Endodermal cell (in vitro differentiated cells): Measurements from ENCODE around the gene METTL2B. TPM values are rescaled to one million over a fixed set of nuclear protein-coding genes. Genes with fewer than 3 reads are reported as not detected.

Experiments used
- DNase-seq: peaks from one replicate; pipeline ENCODE4 v3.0.0-alpha.2; 2017
- H3K27ac ChIP-seq: 2 replicates; pipeline ENCODE4 v1.5.1; 2013; ENCODE audit warnings: mild to moderate bottlenecking, low read depth, low read length, moderate library complexity
- H3K27me3 ChIP-seq: 2 replicates; pipeline ENCODE4 v1.6.1; 2013; ENCODE audit warnings: mild to moderate bottlenecking, low read length, moderate library complexity; ENCODE audit not compliant: insufficient read depth, control insufficient read depth, poor library complexity, severe bottlenecking
- H3K36me3 ChIP-seq: 2 replicates; pipeline ENCODE4 v1.7.0; 2013; ENCODE audit warnings: mild to moderate bottlenecking, low read length, moderate library complexity; ENCODE audit not compliant: control insufficient read depth, insufficient read depth
- H3K4me1 ChIP-seq: one replicate; pipeline ENCODE4 v1.7.0; 2013; ENCODE audit warnings: low read length; ENCODE audit not compliant: control insufficient read depth, insufficient read depth
- H3K4me3 ChIP-seq: 2 replicates; pipeline ENCODE4 v1.5.1; 2013; ENCODE audit warnings: mild to moderate bottlenecking, low read length, moderate library complexity
- H3K9ac ChIP-seq: 2 replicates; pipeline ENCODE4 v1.6.1; 2013; ENCODE audit warnings: mild to moderate bottlenecking, low read length, moderate library complexity; ENCODE audit not compliant: poor library complexity, severe bottlenecking; ENCODE audit errors: extremely low read depth
- H3K9me3 ChIP-seq: 2 replicates; pipeline ENCODE4 v1.6.1; 2013; ENCODE audit warnings: mild to moderate bottlenecking, low read length, moderate library complexity; ENCODE audit not compliant: control insufficient read depth
- H3K27ac Mint-ChIP-seq: 2 replicates; pipeline ENCODE4 v1.8.0; 2020; ENCODE audit warnings: mixed read lengths
- H3K27me3 Mint-ChIP-seq: 2 replicates; pipeline ENCODE4 v1.8.0; 2021; ENCODE audit warnings: mild to moderate bottlenecking, mixed read lengths; ENCODE audit not compliant: insufficient read depth
- H3K36me3 Mint-ChIP-seq: 2 replicates; pipeline ENCODE4 v1.8.0; 2020; ENCODE audit warnings: low read depth, mixed read lengths
- H3K4me1 Mint-ChIP-seq: 2 replicates; pipeline ENCODE4 v1.8.0; 2020; ENCODE audit warnings: mixed read lengths
- H3K4me3 Mint-ChIP-seq: 2 replicates; pipeline ENCODE4 v1.8.0; 2020; ENCODE audit warnings: mild to moderate bottlenecking, moderate library complexity, mixed read lengths
- H3K9me3 Mint-ChIP-seq: 2 replicates; pipeline ENCODE4 v1.8.0; 2020; ENCODE audit warnings: mild to moderate bottlenecking, mixed read lengths
- WGBS, 2 experiments: methylation state at CpG; one replicate each; pipeline versions ENCODE4 v1.1.5 to v1.1.7; 2013; ENCODE audit warnings: missing lambda C conversion rate in 2 of 2, mixed read lengths in 1 of 2; ENCODE audit not compliant: insufficient coverage in 1 of 2, insufficient read length in 1 of 2; 5-methylcytosine and 5-hydroxymethylcytosine counted together
- total RNA-seq, 2 donors: library from RNA; stranded (reverse); fragmentation: NEBNext Ultra II Directional in 1 of 2; extraction: Animal tissue kit (Norgen Biotek cat#: 25700) in 1 of 2; gene quantifications; 2 replicates in 1 of 2; 3 replicates in 1 of 2; pipeline ENCODE4 v1.2.1, GENCODE V29; 2021
- TF ChIP-seq, protein P1 (sequence below): fragments of 200-600 bp; sonication (generic); conservative IDR thresholded peaks from 2 replicates; pipeline ENCODE4 v1.5.0; 2021; ENCODE audit warnings: antibody characterized with exemption, mild to moderate bottlenecking

METTL2B gene
- total RNA-seq, 2 donors from 2014 or later, result 39.8 to 50.5 TPM

DNA sequence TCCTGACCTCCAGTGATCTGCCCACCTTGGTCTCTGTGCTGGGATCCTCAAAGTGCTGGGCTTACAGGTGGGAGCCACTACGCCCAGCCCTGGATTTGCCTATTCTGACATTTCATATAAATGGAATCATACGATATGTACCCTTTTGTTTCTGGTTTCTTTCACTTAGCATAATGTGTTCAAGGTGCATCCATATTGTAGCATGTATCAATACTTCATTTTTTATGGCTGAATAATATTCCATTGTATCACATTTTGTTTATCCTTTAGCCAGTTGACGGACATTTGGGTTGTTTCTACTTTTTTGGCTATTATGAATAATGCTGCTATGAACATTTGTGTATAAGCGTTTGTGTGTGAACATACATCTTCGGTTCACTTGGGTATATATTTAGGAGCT, 25.6 kb upstream of the METTL2B start:
- H3K36me3 Mint-ChIP-seq, result no peaks in the 10 kb centered on the region
- no peak overlapping the region for H3K4me3 ChIP-seq
- DNase-seq, result no peak

DNA sequence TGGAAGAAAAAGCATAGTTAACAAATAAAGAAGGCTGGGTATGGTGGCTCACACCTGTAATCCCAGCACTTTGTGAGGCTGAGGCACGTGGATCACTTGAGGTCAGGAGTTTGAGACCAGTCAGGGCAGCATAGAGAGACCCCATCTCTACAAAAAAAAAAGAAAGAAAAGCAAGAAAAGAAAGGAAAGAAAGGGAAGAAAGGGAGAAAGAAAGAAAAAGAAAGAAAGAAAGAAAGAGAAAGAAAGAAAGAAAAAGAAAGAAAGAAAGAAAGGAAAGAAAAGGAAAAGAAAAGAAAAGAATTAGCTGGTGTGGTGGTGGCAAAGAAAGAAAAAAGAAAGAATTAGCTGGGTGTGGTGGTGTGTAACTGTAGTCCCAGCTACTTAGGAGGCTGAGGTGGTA, 24.0 kb upstream of the METTL2B start:
- no peak overlapping the region for H3K4me3 Mint-ChIP-seq
- H3K9ac ChIP-seq, result no peak overlapping the region
- no peak overlapping the region for H3K27ac Mint-ChIP-seq

More for the DNA sequence above, 25.6 kb upstream of the METTL2B start:
- Histone ChIP-seq H3K36me3 (no peaks in the 10 kb centered on the region), H3K9ac (no peak overlapping the region), H3K27me3 (no peaks in the 10 kb centered on the region), H3K9me3 (no peaks in the 10 kb centered on the region), H3K27ac (no peak overlapping the region), H3K4me1 (peaks cover 16% of the 10 kb centered on the region)
- TF ChIP-seq, protein P1, sequence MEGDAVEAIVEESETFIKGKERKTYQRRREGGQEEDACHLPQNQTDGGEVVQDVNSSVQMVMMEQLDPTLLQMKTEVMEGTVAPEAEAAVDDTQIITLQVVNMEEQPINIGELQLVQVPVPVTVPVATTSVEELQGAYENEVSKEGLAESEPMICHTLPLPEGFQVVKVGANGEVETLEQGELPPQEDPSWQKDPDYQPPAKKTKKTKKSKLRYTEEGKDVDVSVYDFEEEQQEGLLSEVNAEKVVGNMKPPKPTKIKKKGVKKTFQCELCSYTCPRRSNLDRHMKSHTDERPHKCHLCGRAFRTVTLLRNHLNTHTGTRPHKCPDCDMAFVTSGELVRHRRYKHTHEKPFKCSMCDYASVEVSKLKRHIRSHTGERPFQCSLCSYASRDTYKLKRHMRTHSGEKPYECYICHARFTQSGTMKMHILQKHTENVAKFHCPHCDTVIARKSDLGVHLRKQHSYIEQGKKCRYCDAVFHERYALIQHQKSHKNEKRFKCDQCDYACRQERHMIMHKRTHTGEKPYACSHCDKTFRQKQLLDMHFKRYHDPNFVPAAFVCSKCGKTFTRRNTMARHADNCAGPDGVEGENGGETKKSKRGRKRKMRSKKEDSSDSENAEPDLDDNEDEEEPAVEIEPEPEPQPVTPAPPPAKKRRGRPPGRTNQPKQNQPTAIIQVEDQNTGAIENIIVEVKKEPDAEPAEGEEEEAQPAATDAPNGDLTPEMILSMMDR, result no peak
- Mint-ChIP-seq H3K9me3 (no peaks in the 10 kb centered on the region), H3K27ac (no peak overlapping the region), H3K4me3 (no peak overlapping the region), H3K27me3 (peaks cover 18% of the 10 kb centered on the region), H3K4me1 (peaks cover 29% of the 10 kb centered on the region)
- WGBS, 2 experiments, result 84 to 92% methylated on average over 3 to 5 of the region's 5 CpGs

DNA sequence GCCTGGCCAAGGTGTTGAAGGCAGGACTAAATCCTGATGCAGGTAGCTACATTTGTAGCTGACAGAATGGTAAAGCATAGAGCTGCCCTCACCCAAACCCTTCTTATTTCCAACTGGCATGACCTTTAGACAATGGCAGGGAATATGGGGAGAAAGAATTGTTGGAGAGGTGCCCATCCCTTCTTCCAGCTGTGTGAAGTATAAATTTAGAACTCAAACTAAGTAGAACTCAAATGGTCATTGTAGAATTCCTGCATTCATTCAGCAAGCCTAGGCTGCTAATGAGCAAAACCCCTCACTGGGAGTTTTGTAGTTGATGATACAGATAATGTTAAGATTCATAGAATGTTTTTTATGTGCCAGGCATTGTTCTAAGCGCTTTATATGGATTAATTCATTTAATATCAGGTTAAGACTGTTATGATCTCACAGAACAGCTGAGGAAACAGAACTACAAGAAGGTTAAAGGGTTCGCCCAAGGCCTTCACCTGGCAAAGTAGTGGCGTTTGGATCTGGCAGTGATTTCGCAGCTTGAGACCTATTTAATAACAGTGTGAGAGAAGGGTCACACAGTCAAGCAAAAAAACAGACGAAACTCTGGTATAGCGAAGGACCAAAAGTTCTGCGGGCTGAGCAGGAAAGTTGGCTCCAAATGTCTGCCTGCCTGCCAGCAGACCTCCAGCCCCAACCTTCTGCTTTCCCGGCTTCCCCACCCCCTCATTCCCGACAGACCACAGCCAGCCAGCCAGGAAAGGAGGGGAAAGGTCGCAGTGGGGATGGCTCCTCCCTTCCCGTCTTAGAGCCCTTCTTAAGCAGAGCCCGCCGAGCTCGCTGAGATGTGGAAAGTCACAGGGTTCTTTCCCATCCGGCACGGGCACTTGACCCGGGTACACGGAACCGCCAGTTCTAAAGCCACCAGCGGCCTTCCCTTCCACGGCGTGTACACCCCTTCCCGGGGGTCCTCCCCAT, 22.4 kb upstream of the METTL2B start:
- H3K36me3 ChIP-seq, result peaks cover 10% of the 10 kb centered on the region
- 22 to 34% methylated on average over 14 to 23 of the region's 23 CpGs for WGBS, 2 experiments
- H3K36me3 Mint-ChIP-seq, result peaks cover 13% of the 10 kb centered on the region

More for the DNA sequence above, 24.0 kb upstream of the METTL2B start:
- H3K36me3 Mint-ChIP-seq, result peaks cover 7% of the 10 kb centered on the region
- peaks cover 13% of the 10 kb centered on the region for H3K27me3 Mint-ChIP-seq
- H3K27me3 ChIP-seq, result no peaks in the 10 kb centered on the region
- no peaks in the 10 kb centered on the region for H3K9me3 Mint-ChIP-seq
- H3K27ac ChIP-seq, result no peak overlapping the region
- no peaks in the 10 kb centered on the region for H3K9me3 ChIP-seq
- H3K4me1 Mint-ChIP-seq, result peaks cover 27% of the 10 kb centered on the region
- TF ChIP-seq, protein P1, result no peak
- no peak for DNase-seq
- H3K4me3 ChIP-seq, result no peak overlapping the region
- peaks cover 16% of the 10 kb centered on the region for H3K4me1 ChIP-seq
- WGBS, 2 experiments, result 70 to 91% methylated on average over 1 of the region's 1 CpG
- H3K36me3 ChIP-seq, result peaks cover 6% of the 10 kb centered on the region

More for the DNA sequence above, 22.4 kb upstream of the METTL2B start:
- no peaks in the 10 kb centered on the region for H3K27me3 ChIP-seq
- no peaks in the 10 kb centered on the region for H3K9me3 ChIP-seq
- Mint-ChIP-seq H3K4me3 (peak overlapping the region; percentile 95), H3K4me1 (peaks cover 34% of the 10 kb centered on the region), H3K9me3 (no peaks in the 10 kb centered on the region), H3K27me3 (peaks cover 13% of the 10 kb centered on the region), H3K27ac (peak overlapping the region; percentile 94)
- H3K4me1 ChIP-seq, result peaks cover 16% of the 10 kb centered on the region
- peak overlapping the region; percentile 16 for H3K9ac ChIP-seq
- peak overlapping the region; percentile 60 for H3K4me3 ChIP-seq
- H3K27ac ChIP-seq, result peak overlapping the region; percentile 35
- peak; percentile 94 for DNase-seq
- TF ChIP-seq, protein P1, result no peak
